HepG2 (cell line): ENCODE data around the gene RGS2. TPM values are rescaled to one million over a fixed set of nuclear protein-coding genes. Genes with fewer than 3 reads are reported as not detected.

ENCODE experiments used
- ATAC-seq: fragments of 200-7000 bp; cut with Tn5 transposase; 3 replicates; pipeline ENCODE4 v1.9.1; 2020; ENCODE audit warnings: mild to moderate bottlenecking, moderate library complexity
- BruUV-seq: library from RNA; stranded (reverse); fragments of 400-500 nt; replicated peaks from 2 replicates; lab custom pipeline; 2021; lab: Mats Ljungman, UMichigan
- CTCF ChIA-PET: fragments of 300-600 bp; formaldehyde crosslinking; extraction: SDS; loops from one replicate; lab custom pipeline; 2021; ENCODE audit warnings: low total read pairs, inconsistent platforms, low intra/inter-chr PET ratio; lab: Yijun Ruan, JAX
- POLR2A ChIA-PET: fragments of 350-600 bp; sonication (Branson Sonifier 250); formaldehyde crosslinking; loops from one replicate; lab custom pipeline; 2020; ENCODE audit warnings: antibody characterized with exemption, inconsistent platforms; lab: Yijun Ruan, JAX
- DNase-seq: peaks from one replicate; pipeline ENCODE4 v3.0.0-alpha.2; 2015; ENCODE audit warnings: low spot score
- FAIRE-seq: peaks from 3 replicates; lab custom pipeline; 2011; peaks lifted over from hg19 to GRCh38; lab: Jason Lieb, UNC
- H2AFZ ChIP-seq: one replicate; pipeline ENCODE4 v1.6.1; 2011; ENCODE audit warnings: low read length, inconsistent platforms
- H3K27ac ChIP-seq: fragments of 300-600 bp; 3 replicates; pipeline ENCODE4 v1.8.0; 2011; ENCODE audit warnings: mixed run types, mild to moderate bottlenecking, mixed read lengths, low read length, inconsistent platforms; ENCODE audit not compliant: insufficient read depth; ENCODE audit errors: extremely low read length
- H3K27me3 ChIP-seq, 2 experiments: fragments of 200-600 bp in 1 of 2; 2 replicates in 1 of 2; 3 replicates in 1 of 2; pipeline versions ENCODE4 v1.6.0 to v1.8.0; 2011; ENCODE audit warnings: low read length in 2 of 2, mild to moderate bottlenecking in 2 of 2, moderate library complexity in 2 of 2, inconsistent platforms in 1 of 2; ENCODE audit not compliant: insufficient read depth in 2 of 2, control insufficient read depth in 1 of 2
- H3K36me3 ChIP-seq, 2 experiments: fragments of 200-600 bp in 1 of 2; replicated peaks in 1 of 2; 2 replicates in 1 of 2; 3 replicates in 1 of 2; pipeline versions ENCODE4 v1.5.1 to v1.8.0; 2011; ENCODE audit warnings: low read length in 2 of 2, inconsistent platforms in 1 of 2; ENCODE audit not compliant: insufficient read depth in 2 of 2, control insufficient read depth in 1 of 2
- H3K4me1 ChIP-seq: 2 replicates; pipeline ENCODE4 v1.5.1; 2012; ENCODE audit warnings: low read length, inconsistent platforms; ENCODE audit not compliant: insufficient read depth
- H3K4me2 ChIP-seq: 2 replicates; pipeline ENCODE4 v1.6.0; 2011; ENCODE audit warnings: low read depth, low read length, inconsistent platforms
- H3K4me3 ChIP-seq, 3 experiments: fragments of 200-600 bp in 1 of 3; sonication (generic), shearing (Covaris generic) in 1 of 3; replicated peaks in 1 of 3; 2 replicates each; pipeline ENCODE4 v1.5.1; 2011 to 2016; ENCODE audit warnings: low read length in 3 of 3, inconsistent platforms in 2 of 3, low read depth in 2 of 3, mild to moderate bottlenecking in 2 of 3, control low read depth in 1 of 3, mixed read lengths in 1 of 3; ENCODE audit not compliant: insufficient read depth in 1 of 3
- H3K79me2 ChIP-seq: one replicate; pipeline ENCODE4 v1.6.1; 2011; ENCODE audit warnings: low read length, inconsistent platforms; ENCODE audit not compliant: insufficient read depth
- H3K9ac ChIP-seq: 2 replicates; pipeline ENCODE4 v1.6.0; 2011; ENCODE audit warnings: mild to moderate bottlenecking, low read depth, low read length, inconsistent platforms; ENCODE audit not compliant: insufficient read depth
- H3K9me3 ChIP-seq: 2 replicates; pipeline ENCODE4 v1.5.1; 2012; ENCODE audit warnings: mild to moderate bottlenecking, low read length
- H4K20me1 ChIP-seq: 2 replicates; pipeline ENCODE4 v1.6.0; 2011; ENCODE audit warnings: inconsistent platforms, mild to moderate bottlenecking, low read length, moderate library complexity; ENCODE audit not compliant: insufficient read depth
- CEBPB ChIP-seq: IDR thresholded peaks from 2 replicates; pipeline ENCODE4 v1.6.1; 2011; ENCODE audit warnings: low read depth, low read length, improper control_type of control experiment, borderline replicate concordance
- CENPT ChIP-seq: sonication (generic); formaldehyde crosslinking; IDR thresholded peaks from 2 replicates; pipeline ENCODE4 v1.8.0; 2022; ENCODE audit warnings: low read depth, mild to moderate bottlenecking, moderate library complexity, missing genetic modification reagents
- IKZF4 ChIP-seq: sonication (generic); formaldehyde crosslinking; IDR thresholded peaks from 2 replicates; pipeline ENCODE4 v1.5.1; 2020; ENCODE audit warnings: borderline replicate concordance, mild to moderate bottlenecking, low read depth, missing genetic modification reagents; ENCODE audit errors: not compliant biosample characterization
- RARG ChIP-seq: sonication (generic); formaldehyde crosslinking; IDR thresholded peaks from 2 replicates; pipeline ENCODE4 v1.4.0; 2020; ENCODE audit warnings: low read depth, mild to moderate bottlenecking, missing genetic modification reagents
- SAFB2 ChIP-seq: sonication (generic); formaldehyde crosslinking; IDR thresholded peaks from 2 replicates; pipeline ENCODE4 v1.5.1; 2020; ENCODE audit warnings: missing genetic modification reagents, low read depth, mild to moderate bottlenecking, borderline replicate concordance
- SP2 ChIP-seq: sonication (generic); formaldehyde crosslinking; IDR thresholded peaks from 2 replicates; pipeline ENCODE4 v1.5.1; 2020; ENCODE audit warnings: mild to moderate bottlenecking, missing genetic modification reagents
- ZNF205 ChIP-seq: IDR thresholded peaks from 2 replicates; pipeline ENCODE4 v1.6.1; 2018; ENCODE audit warnings: missing biosample characterization, missing genetic modification reagents
- ZNF598 ChIP-seq: sonication (generic); formaldehyde crosslinking; IDR thresholded peaks from 2 replicates; pipeline ENCODE4 v1.5.1; 2020; ENCODE audit warnings: mild to moderate bottlenecking, missing genetic modification reagents, borderline replicate concordance
- WGBS: methylation state at CpG from one replicate; pipeline ENCODE4 v1.1.6; 2017; ENCODE audit warnings: low lambda C conversion rate; 5-methylcytosine and 5-hydroxymethylcytosine counted together
- in situ Hi-C: cut with HindIII; loops from 2 replicates; pipeline ENCODE4 v1.10.0; 2017; ENCODE audit warnings: low pct_unique_long_range_greater_than_20kb; ENCODE audit not compliant: extremely low pct_ligation_motif_present
- intact Hi-C: fragments of 100-400 bp; cut with micrococcal nuclease; formaldehyde crosslinking; loops from one replicate; pipeline ENCODE4 v1.10.0; 2022; ENCODE audit not compliant: unreplicated experiment
- polyA plus RNA-seq, 8 experiments: library from polyadenylated mRNA; depleted of rRNA in 3 of 8; stranded (reverse) in 7 of 8; unstranded in 1 of 8; fragments of >200 nt; fragmentation: Illumina TruSeq in 4 of 8; extraction: Trizol in 4 of 8; gene quantifications; 2 replicates each; pipeline versions ENCODE4 v1.2.1 to v1.2.3, GENCODE V29; 2011 to 2016; ENCODE audit warnings: low read depth in 4 of 8, missing spikeins in 1 of 8, mixed read lengths in 1 of 8; ENCODE audit not compliant: insufficient read depth in 1 of 8
- total RNA-seq, 5 experiments: library from RNA; depleted of rRNA; stranded (reverse); fragments of >200 nt; fragmentation: Illumina TruSeq; extraction: Trizol; gene quantifications; 2 replicates each; pipeline ENCODE4 v1.2.3, GENCODE V29; 2016; ENCODE audit warnings: low read depth in 1 of 5
- TF ChIP-seq, protein P1 (sequence below): IDR thresholded peaks from 2 replicates; pipeline ENCODE4 v1.4.0; 2020; ENCODE audit warnings: mild to moderate bottlenecking, missing genetic modification reagents
- TF ChIP-seq, protein P2 (sequence below): sonication (generic); formaldehyde crosslinking; IDR thresholded peaks from 2 replicates; pipeline ENCODE4 v1.8.1; 2023; ENCODE audit warnings: missing genetic modification reagents, inconsistent platforms, borderline replicate concordance
- TF ChIP-seq, protein P3 (sequence below): sonication (generic); IDR thresholded peaks from 2 replicates; pipeline ENCODE4 v1.6.1; 2016; ENCODE audit warnings: low read depth, borderline replicate concordance
- TF ChIP-seq, protein P4 (sequence below): IDR thresholded peaks from 2 replicates; pipeline ENCODE4 v1.6.1; 2016; ENCODE audit warnings: mild to moderate bottlenecking

The RGS2 gene
- total and polyA plus RNA-seq, 2 of the 13 experiments (the other 11 are each of a cell fraction or from before 2014, with no cell fraction given): 0.64 to 1.4 TPM

DNA sequence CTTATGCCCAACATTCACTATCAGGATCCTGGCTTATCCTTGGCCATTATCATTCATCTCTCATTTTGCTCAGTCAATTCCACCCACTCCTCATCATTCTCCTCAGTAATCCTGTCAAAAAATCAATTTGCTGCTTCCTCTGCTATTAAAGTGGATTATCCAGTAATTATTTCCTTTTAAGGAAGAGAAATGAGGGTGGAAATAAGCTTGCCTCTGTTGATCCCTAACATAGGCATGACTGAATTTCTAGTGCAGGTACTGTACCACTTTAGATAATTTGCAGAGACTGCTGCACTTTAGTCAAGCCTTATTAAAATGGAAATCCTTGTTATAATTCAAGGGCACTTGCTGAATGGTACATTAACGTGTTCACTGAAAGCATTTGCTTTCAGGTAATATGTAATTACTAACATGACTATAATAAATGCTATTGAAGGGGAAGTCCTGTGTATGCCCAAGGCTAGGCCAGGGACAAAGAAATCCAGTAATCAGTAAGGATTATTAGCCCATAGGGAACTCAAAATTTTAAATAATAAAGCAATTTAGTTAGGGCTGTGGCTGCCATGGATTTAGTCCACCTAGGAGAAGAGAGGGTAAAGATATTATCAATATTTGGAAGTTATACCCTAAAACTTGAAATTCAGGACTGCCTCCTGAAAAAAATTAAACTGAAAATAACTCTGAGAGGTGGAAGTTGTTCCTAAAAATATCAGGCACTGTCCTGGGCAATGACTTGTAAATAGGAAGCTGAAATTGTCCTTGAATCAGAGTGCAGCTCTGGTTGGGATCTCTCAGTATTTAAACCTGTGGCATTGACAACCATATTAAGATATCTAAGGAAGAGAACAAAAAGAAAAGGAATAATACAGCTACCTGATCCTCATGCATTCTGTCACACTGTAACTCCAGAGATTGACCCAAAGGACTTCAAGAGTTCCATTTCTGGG is 43.4 kb downstream of the RGS2 start (continued):
- TF ChIP-seq RARG (CRISPR knock-in tag) (no peak), SP2 (no peak)

DNA sequence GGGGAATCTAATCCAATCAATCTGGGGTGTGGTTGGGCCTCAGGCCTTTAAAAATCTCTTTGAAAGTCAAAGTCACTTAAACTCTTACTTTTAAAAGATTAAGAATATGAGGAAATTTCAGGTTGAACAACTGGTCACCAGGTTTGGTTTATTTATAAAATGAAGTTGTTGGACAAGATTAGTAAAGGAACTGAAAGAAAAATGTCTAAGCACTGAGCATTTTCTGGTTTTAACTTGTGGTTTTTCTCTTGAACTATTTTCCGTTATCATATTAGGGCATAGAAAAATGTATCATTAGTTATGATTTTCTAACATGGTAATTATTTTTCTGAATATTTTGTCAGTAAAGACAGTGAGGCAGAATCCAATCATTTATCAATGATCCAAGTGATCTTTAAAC is 49.6 kb downstream of the RGS2 start:
- Histone ChIP-seq H3K79me2 (no peaks in the 10 kb centered on the region), H3K4me1 (no peaks in the 10 kb centered on the region), H2AFZ (no peak overlapping the region), H3K4me3 (no peak overlapping the region), H3K9ac (no peak overlapping the region), H3K27me3 (no peaks in the 10 kb centered on the region), H4K20me1 (no peaks in the 10 kb centered on the region), H3K4me2 (no peak overlapping the region), H3K9me3 (no peaks in the 10 kb centered on the region), H3K36me3 (no peaks in the 10 kb centered on the region), H3K27ac (no peak overlapping the region)
- no peak for ATAC-seq
- in situ Hi-C loops: no loop called here
- WGBS: 35% methylated on average over 1 of the region's 1 CpG
- intact Hi-C loops: no loop called here
- DNase-seq: no peak
- no peak for FAIRE-seq
- BruUV-seq: no TSS peak
- CTCF ChIA-PET: no interaction called here
- TF ChIP-seq ZNF598 (no peak), ZNF205 (CRISPR knock-in tag) (no peak), SAFB2 (CRISPR knock-in tag) (no peak), CEBPB (no peak), CENPT (no peak), IKZF4 (no peak)
- TF ChIP-seq, protein P1, sequence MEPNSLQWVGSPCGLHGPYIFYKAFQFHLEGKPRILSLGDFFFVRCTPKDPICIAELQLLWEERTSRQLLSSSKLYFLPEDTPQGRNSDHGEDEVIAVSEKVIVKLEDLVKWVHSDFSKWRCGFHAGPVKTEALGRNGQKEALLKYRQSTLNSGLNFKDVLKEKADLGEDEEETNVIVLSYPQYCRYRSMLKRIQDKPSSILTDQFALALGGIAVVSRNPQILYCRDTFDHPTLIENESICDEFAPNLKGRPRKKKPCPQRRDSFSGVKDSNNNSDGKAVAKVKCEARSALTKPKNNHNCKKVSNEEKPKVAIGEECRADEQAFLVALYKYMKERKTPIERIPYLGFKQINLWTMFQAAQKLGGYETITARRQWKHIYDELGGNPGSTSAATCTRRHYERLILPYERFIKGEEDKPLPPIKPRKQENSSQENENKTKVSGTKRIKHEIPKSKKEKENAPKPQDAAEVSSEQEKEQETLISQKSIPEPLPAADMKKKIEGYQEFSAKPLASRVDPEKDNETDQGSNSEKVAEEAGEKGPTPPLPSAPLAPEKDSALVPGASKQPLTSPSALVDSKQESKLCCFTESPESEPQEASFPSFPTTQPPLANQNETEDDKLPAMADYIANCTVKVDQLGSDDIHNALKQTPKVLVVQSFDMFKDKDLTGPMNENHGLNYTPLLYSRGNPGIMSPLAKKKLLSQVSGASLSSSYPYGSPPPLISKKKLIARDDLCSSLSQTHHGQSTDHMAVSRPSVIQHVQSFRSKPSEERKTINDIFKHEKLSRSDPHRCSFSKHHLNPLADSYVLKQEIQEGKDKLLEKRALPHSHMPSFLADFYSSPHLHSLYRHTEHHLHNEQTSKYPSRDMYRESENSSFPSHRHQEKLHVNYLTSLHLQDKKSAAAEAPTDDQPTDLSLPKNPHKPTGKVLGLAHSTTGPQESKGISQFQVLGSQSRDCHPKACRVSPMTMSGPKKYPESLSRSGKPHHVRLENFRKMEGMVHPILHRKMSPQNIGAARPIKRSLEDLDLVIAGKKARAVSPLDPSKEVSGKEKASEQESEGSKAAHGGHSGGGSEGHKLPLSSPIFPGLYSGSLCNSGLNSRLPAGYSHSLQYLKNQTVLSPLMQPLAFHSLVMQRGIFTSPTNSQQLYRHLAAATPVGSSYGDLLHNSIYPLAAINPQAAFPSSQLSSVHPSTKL (CRISPR knock-in tag): no peak
- TF ChIP-seq, protein P2, sequence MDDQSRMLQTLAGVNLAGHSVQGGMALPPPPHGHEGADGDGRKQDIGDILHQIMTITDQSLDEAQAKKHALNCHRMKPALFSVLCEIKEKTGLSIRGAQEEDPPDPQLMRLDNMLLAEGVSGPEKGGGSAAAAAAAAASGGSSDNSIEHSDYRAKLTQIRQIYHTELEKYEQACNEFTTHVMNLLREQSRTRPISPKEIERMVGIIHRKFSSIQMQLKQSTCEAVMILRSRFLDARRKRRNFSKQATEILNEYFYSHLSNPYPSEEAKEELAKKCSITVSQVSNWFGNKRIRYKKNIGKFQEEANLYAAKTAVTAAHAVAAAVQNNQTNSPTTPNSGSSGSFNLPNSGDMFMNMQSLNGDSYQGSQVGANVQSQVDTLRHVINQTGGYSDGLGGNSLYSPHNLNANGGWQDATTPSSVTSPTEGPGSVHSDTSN (CRISPR knock-in tag): no peak
- TF ChIP-seq, protein P3, sequence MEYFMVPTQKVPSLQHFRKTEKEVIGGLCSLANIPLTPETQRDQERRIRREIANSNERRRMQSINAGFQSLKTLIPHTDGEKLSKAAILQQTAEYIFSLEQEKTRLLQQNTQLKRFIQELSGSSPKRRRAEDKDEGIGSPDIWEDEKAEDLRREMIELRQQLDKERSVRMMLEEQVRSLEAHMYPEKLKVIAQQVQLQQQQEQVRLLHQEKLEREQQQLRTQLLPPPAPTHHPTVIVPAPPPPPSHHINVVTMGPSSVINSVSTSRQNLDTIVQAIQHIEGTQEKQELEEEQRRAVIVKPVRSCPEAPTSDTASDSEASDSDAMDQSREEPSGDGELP: no peak
- TF ChIP-seq, protein P4, sequence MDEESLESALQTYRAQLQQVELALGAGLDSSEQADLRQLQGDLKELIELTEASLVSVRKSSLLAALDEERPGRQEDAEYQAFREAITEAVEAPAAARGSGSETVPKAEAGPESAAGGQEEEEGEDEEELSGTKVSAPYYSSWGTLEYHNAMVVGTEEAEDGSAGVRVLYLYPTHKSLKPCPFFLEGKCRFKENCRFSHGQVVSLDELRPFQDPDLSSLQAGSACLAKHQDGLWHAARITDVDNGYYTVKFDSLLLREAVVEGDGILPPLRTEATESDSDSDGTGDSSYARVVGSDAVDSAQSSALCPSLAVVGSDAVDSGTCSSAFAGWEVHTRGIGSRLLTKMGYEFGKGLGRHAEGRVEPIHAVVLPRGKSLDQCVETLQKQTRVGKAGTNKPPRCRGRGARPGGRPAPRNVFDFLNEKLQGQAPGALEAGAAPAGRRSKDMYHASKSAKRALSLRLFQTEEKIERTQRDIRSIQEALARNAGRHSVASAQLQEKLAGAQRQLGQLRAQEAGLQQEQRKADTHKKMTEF (CRISPR knock-in tag): no peak
- POLR2A ChIA-PET: no interaction called here
